ENCODE results near the gene OSBPL8.

DNA sequence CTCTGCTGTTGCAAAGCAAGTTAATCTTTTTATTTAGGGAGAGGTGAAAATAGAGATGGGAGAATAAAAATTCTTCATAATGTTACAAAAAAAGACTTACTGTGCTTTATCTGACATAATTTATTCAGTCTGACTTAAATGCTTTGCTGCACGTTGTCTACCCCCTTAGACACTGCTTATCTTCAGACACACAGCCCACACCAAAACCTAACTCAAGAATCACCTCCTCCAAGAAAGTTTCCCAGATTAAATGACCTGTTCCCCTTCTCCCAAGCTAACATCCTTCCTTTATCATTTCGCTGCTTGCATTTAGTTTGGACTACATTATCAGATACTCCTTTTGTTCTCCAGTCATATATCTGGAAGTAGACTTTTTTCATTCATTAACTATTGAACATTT is 3.8 kb downstream of the OSBPL8 start:
- no peak for TF ChIP-seq ZNF274 (IDR thresholded peaks at IDR 0.05; ENCODE audit: low read depth, low read length)
- TF ChIP-seq SUZ12 (IDR thresholded peaks at IDR 0.05; ENCODE audit: extremely low read depth, insufficient read depth, insufficient read length), result no peak
